HG03103 (cell line): ENCODE measurements around the gene CSMD2.
"Not testable (repeated sequence)": the region's sequence is repeated elsewhere in the genome, so short reads cannot be mapped to it uniquely, and the experiment has no call there.

Experiments
- ATAC-seq: cut with Tn5 transposase; IDR thresholded peaks from one replicate; pipeline ENCODE4 v1.9.1; 2021; ENCODE audit warnings: low read depth; ENCODE audit not compliant: unreplicated experiment

The CSMD2 gene

DNA sequence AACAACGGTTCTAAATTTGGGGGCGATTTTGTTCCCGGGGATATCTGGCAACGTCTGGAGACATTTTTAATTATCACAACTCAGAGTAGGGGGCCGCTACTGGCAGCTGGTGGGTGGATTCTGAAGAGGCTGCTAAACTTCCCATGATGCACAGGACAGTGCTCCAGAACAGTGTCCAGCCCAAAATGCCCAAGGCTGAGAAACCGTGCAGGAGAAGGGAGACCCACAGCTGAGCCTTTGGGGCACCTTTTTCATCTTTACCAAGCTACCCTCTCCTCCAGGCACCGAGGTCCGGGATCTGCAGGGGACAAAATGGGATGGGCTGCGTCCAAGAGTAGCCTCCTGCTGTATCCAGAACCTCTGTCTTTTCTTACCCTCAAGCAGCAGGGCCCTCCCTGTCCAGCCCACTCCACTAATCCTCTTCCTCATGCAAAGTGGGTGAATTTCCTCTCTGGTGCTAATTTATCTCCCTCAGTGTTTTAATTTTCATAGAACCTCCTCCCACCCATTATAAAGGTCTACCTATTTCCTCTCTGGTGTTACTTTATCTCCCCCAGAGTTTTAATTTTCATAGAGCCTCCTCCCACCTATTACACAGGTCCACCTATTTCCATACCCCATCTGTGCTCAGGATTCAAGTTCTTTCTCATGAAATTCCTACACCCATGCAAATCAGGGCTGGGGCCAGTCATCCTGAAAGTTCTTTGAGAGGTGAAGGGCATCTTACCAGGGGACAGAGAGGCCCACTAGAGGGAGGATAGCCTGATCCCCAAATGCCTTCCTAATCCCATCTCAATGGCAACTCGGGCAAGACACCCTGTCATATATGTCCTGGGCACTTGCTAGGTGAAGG, 42.7 kb downstream of the CSMD2 start:
- ATAC-seq: no peak

DNA sequence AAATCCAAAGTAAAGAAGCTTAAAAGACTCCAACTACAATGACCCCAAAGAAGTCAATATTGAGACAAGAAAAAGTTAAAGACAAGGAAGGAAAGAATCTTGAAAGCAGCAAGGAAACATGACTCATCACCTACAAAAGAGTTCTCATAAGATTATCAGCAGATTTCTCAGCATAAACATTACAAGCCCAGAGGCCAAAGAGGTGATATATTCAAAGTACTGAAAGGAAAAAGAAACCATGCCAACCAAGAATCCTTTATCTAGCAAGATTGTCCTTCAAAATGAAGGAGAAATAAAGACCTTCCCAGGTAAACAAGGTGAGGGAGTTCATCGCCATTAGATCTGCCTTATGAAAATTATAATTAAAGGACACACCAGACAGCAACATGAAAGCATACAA, 49.8 kb downstream of the CSMD2 start:
- ATAC-seq: no peak

DNA sequence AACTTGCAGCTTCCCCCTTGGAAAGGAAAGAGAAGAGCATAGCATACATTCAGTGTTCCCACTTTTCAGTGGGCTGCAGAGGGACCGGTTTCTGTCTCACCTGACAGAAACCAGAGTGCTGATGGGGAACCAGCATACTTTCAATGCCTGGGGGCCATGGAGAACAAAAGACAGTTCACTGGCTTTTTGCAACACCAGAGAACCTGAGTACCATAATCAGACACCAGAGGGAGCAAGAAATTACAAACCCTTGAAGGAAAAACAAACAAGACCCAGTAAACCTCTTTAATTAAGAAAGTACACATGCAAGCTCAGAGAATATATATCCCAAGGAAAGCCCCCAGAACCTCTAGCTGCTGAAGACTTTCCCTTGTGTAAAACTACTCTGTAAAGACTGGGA, 51.1 kb downstream of the CSMD2 start:
- ATAC-seq: no peak

DNA sequence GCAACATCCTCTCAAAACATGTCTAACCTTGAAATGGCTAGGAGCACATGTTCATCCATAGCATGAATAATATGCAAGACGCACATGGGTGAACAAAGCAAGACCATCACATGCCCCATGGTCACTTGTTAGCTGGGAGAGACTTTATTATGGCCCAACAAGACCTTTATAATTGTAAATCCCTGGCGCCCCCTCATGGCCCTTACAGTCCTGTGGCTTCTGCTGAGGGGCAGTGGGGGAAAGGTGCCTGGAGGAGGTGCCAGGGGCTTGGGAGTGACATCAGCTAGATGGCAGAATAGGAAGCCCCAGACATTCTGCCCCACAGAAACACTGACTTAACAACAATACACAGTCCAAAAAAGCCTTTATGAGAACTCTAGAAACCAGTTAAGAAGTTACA, 51.7 kb downstream of the CSMD2 start:
- ATAC-seq: no peak

DNA sequence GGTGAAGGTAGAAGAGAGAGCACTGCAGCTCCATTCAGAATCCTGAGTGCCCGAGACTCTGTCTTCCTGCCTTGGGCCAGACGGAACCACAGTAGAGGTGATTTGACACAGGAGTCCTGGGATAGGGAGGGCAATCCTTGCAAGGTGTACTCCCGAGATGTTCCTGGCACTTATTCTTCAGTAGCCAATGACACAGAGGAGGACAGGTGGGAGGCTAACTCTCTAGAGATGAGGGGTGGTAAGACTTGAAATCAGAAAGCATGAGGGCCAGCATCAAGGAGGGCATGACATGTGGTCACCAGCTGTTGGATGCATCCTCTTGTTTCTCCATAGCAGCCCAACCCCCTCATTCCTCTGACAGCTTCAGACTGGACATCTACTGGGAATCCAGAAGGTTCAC, 56.3 kb downstream of the CSMD2 start:
- no peak for ATAC-seq

DNA sequence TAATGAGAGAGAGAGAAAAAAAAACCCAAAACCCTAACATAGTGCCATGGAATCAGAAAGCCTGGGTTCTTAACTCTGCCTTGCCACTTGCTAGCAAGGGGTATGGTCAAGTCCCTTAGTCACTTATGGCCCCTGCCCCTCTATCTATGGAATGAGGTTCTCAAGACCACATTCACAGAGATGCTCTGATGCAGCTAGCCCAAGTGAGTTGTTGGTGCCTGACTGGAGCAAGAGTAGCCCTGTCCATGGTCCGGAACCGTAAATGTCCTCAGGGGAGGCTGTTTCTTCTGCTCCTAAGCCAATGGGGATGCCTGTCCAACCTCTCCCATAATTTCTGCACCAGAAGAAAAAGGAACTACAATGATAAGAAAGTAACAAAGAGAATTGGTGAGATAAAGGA, 56.8 kb downstream of the CSMD2 start:
- no peak for ATAC-seq

DNA sequence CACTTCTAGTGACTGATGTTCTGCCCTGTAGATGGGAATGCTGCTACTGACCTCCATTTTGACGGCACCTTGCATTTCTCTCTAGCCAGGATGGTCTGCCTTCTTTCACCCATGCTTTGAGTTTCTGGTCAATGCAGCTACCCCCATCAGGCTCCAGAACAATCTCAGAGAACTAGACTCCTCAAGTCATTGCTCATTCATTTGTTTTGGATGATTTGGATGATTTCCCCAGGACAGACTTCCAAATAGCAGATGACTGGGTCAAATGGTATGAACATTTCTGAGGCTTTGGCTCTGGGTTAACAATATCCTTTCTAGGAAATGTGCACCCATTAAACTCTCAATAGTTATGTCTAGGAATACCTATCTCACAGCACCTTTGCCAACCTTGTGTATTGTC, 63.9 kb downstream of the CSMD2 start:
- ATAC-seq: no peak

DNA sequence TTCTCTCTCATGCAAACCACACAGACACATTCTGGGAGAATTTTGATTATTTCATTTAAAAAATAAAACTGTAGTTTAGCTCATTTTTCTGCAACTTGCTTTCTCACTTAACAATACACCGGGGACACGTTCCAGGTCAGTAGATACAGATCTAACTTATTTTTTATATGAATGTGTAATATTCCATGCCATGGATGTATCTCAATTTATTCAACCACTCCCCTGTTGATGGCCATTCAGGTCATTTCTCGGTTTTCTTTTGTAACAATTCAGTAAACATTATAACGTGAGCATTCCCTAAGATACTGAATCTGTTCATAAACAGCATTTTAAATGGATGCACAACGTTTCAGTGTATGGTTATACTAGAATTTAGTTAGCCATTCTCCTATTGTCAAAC, 64.7 kb downstream of the CSMD2 start:
- ATAC-seq: no peak

DNA sequence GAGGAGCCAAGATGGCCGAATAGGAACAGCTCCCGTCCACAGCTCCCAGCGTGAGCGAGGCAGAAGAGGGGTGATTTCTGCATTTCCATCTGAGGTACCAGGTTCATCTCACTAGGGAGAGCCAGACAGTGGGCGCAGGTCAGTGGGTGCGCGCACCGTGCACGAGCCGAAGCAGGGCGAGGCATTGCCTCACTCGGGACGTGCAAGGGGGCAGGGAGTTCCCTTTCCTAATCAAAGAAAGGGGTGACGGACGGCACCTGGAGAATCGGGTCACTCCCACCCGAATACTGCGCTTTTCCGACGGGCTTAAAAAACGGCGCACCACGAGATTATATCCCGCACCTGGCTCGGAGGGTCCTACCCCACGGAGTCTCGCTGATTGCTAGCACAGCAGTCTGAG, 72.6 kb downstream of the CSMD2 start:
- not testable (repeated sequence) for ATAC-seq

DNA sequence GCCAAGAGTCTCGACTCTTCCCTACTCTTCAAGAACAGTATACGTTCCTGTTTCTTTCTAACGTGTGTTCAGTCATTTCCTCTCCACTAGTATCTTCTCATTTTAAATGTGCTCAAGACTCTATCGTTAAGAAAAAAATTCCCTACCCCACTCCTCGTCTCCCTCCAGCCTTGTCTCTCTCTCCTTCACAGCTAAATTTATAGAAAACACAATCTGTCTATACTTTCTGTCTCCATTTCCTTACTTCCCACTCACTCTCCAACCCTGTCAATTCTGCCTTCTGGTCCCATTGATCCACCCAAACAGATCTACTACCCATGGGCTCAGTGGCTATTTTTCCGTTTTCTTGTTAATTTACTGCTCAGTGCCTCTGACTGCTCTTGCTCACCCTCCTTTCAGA, 75.3 kb downstream of the CSMD2 start:
- ATAC-seq: no peak

DNA sequence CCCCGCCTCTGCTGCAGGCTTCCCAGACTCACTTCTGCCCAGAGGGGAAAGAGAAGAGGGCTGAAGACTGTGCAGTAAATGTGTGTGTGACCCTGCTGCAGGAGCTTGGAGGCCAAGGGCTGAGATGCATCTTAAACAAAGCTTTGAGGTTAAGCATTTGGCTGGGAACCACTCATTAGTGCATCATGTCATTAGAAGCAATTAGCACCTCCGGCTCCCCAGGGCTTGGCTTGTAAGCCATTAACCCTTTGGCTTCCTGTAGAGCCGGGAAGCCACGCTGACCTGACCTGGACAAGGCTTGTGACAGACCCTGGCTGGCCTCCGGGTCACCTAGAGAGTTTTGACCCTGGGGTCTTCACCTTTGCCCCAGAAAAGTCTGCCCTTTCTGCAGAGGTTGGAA, 77.0 kb downstream of the CSMD2 start:
- ATAC-seq: no peak

DNA sequence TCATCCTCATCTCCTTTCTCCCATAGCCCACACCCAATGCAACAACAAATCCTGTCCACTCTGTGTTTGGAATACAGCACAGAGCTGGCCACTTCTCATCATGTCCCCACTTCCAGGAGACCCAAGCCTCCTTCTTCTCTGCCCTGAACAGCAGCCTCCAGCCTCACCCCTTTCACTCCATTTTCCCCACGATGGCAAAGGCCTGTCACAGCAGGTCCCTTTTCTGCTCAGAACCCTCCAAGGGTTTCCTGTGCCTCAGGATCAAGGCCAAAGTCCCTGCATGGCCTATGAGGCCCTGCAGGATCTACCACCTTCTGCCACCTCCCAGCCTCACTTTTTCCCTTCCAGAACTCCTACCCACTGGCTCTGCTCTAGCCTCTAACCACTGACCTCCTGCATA, 78.5 kb downstream of the CSMD2 start:
- no peak for ATAC-seq

DNA sequence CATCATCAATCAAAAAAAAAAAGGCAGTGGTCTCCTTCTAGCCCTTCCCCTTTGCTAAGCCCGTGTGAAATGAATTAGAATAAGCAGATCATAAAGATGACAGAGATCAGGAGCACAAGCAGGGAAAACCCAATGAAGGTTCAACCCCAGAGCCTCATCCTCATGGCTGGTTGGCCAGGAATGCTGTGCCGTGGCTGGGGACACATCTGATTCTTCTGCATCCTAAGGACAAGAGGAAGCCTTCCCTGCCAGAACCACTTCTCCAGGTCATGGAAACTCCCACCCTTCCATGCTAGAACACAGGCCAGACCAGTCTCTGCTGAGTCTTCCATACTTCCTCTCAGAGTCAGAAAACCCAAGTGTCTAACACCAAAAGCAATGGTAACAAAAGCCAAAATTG, 81.1 kb downstream of the CSMD2 start:
- no peak for ATAC-seq

DNA sequence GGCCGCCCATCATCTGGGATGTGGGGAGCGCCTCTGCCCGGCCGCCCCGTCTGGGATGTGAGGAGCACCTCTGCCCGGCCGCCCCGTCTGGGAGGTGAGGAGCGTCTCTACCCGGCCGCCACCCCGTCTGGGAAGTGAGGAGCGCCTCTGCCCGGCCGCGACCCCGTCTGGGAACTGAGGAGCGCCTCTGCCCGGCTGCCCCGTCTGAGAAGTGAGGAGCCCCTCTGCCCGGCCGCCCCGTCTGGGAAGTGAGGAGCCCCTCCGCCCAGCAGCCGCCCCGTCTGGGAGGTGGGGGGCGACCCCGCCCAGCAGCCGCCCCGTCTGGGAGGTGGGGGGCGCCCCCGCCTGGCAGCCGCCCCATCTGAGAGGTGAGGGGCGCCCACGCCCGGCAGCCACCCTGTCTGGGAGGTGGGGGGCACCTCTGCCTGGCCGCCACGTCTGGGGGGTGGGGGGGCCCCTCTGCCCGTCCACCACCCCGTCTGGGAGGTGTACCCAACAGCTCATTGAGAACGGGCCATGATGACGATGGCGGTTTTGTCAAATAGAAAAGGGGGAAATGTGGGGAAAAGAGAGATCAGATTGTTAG, 82.9 kb downstream of the CSMD2 start:
- ATAC-seq: not testable (repeated sequence)

DNA sequence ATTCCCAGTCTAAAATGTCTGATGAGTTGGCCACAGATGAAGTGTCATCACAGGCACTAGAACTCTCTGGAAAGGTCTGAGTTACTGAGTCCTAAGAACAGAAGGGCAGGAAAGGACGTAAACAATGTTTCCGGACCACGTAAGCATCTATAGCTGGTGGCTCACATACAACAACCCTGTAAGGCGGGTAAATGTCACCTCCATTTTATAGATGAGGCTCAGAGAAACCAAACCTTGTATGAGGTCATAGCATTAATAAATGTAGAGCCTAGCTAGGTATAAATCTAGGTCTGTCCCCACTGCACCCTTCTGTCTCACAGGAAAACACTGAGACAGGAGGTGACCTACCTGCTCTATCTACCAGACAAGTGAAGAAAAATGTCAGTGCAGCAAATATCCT, 86.6 kb downstream of the CSMD2 start:
- ATAC-seq: no peak

DNA sequence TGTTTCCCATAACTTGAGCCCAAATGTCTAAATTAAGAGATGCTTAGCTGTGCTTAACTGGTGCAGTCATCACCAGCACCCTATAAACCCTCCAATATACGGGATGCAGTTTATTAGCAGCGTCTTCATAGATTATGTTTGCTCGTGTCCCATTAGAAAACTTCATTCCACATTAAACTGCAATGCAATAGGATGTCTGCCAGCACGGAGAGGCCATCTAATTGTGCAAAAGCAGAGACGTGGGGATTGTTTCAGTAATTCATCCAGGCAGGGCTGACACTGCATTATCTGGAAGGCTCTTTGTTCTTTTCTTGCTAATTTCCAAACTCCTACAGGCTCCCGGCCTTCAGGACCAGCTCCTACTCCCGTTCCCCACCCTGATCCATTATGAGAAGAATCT, 89.5 kb downstream of the CSMD2 start:
- no peak for ATAC-seq

DNA sequence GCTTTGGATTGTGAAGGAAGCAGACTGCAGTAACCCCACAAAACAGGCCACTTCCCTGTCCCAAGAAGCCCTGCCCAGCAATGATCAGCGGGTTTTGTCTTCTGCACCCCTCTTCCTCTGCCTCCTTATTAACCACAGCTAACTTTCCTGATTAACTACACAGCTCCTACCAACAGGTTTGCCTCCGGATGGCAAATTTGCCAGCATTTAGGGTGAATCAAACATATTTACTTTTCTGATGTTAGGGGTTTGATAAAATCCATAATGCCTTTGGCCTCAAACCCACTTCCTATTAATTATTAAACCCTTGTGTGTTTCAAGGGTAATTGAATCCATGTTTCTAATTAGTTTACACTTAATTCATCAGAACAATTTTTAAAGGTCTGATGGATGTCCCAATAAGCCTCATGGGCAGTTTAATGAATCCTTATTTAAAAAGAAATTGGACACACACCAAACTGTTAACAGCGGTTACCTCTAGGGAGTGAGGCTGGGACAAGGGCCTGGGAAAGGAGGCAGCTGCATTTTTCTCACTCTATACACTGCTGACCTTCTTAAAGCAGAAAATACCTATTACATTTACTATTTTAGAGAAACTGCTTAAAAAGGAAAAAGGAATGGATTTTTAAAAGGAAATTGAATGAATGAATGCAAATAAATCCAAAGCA, 91.9 kb downstream of the CSMD2 start:
- ATAC-seq: no peak

DNA sequence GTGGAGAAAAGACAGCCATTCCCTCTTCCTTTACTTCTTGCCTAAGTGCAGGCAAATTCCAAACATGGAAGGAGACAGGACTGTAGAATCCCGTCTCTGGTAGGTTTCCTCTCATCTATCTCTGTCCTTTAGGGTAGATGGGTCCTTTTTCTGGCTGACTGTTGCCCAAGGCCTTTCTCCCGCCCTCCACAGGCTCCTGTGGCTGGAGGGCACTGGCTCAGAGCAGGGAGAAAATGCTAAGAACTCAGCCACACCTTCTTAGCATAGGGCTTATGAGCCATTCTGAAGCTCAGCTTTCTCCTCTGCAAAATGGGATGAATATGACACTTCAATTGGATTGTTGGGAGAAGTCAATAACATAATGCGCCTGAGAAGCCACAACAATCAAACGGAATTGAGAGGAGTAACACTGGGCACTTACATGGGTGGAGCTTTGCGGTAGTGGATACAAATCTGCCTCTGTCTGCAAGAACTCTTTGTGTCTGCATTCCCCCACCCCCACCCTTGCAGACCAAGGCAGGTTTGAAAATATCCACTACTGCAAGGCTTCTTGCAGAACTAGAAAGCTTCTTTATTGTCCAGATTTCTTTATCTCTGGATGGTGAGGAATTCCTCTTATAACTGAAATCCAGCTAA, 94.7 kb downstream of the CSMD2 start:
- no peak for ATAC-seq

DNA sequence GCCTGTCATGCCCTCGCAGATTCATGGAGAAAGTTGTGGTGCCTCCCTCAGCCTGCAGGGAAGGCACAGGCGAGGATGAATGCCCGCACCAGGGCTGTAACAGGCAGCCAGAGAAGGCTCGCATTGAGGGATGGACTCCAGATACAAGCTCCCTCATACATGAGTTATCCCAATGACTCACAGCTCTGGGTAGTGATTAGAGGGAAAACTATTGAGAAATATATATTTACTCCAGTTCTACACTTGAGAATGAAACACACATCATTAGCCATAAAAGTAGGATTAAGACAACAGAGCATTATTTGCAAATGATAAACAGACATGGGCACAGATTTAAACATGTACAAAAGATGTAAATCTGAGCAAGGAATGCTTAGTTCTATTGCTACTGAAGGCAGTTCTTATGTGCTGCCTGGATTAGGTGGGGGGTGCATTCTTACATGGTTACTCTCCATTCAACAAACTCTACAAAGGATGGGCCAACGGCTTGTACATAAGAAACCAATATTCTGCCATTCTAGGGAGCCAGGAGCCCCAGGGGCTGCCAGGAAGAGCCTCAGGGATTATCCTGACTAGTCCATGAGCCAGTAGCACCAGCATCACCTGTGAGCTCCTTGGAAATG, 97.9 kb downstream of the CSMD2 start:
- no peak for ATAC-seq

DNA sequence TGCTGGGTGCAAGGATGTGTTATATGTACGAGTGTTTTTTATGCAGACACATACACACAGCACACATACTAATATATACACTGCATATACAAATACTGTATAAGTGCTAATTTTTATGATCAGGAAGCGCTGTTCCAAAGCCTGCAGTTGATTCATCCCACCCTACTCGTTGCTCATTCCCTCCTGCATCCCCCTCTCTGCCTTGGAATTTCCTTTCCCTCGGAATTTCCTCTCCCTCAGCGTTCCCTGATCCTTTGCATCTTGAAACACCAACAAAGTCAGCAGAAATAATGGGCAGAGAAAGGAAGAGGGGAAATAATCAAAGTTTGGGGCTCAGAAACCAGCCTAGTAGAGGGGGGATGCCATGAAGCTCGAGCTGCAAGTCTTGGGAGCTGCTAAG, 98.9 kb downstream of the CSMD2 start:
- ATAC-seq: no peak

DNA sequence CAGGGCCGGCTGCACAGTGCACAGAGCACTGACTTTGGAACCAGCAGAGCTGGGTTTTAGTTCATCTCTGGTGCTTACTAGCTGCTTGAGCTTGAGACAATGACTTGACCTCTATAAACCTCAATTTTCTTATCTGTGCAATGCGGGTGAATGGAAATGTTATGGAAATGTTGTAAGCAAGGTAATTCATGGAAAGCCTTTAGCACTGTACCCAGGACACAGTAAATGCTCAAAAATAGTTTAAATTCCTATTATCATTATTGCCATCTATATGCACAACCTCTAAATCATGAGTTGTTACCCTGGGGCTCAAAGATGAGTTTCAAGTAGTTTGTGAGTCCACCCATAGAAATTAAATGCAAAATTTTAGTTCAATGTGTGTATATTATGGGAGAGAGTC, 99.5 kb downstream of the CSMD2 start:
- no peak for ATAC-seq
